Superior temporal gyrus (tissue), 1 donor: ENCODE measurements around the gene DAB2IP.
"Not testable (repeated sequence)": the region's sequence is repeated elsewhere in the genome, so short reads cannot be mapped to it uniquely, and the experiment has no call there.

Source experiments
- DNase-seq: peaks from one replicate; pipeline ENCODE4 v3.0.0-alpha.2; 2016; ENCODE audit errors: extremely low spot score

DAB2IP gene

DNA sequence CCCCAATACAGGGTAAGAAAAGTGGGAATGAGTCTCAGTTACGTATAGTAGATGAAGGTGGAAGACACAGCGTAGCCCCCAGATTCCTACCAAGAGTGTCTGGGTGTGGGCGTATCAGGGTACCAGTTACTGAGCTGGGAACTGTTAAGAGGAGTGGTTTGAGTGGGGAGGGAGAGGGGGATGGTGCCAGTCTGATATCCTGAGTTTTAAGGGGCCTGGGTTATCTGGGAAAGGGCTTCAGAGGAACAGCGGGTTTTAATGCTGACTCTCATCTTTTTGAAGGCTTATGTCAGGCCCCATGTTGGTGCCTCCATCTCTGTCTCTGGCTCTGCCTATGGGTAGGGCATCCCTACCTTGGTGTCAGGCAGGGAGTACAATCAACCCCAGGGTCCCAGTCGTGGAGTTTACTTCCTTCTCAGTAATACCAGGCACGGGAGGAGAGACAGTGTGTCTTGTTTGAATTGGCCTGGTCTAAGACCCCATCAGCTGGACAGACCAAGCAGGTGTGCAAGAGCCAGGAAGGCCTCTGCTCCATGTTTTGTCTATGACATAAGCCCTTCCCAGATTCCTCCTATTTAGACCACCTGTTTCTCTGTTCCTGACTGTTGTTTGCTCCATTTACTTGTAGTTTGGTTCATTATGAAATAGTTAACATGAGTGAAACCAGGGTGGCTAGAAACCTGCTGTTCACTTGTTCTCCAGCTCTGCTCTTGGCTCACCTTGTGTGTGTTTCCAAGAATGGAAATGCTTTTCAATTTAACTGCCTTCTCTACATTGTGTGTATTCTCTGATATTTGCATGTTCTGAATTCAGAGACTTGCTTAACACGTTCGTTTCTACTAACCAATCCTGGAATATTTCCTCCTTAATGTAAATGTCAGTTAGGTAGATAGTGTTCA lies 125.6 kb downstream of the DAB2IP start:
- peak; percentile 19 for DNase-seq

DNA sequence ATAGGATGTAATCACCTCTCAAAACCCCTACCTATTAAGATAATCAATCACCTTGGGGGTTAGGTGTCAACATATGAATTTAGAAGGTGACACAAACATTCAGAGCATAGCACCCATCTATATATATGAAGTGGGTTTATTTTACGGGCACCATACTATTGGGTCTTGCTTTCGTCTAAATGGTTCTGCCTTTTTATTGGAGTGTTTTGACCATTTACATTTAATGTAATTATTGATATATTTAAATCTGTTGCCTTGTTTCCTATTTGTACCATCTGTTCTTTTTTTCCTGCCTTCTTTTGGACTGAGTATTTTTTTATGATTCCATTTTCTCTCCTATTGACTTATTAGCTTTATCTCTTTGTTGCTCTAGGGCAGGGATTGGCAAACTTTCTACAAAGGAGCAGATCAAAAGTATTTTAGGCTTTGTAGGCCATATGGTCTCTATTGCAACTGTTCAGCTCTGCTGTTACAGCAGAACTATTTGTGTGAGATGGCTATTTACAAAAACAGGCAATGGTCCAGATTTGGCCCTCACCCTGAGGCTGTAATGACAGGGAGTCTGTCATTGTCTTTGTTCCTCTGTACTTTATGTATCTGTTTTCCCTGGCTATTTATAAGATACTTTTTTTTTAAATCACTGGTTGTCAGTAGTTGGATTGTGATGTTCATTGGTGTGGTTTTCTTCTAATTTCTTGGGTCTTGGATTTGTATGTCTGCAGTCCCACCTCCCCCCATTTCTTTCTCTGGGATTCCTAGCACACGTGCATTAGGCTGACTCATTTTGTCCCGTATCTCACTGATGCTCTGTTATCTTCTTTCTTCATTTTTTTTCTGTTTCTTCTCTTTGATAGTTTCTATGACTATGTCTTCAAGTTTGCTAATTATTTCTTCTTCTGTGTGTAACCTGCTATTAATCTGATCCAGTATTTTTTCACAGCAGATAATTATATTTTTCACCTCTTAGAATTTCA lies 127.1 kb downstream of the DAB2IP start:
- peak; percentile 66 for DNase-seq

DNA sequence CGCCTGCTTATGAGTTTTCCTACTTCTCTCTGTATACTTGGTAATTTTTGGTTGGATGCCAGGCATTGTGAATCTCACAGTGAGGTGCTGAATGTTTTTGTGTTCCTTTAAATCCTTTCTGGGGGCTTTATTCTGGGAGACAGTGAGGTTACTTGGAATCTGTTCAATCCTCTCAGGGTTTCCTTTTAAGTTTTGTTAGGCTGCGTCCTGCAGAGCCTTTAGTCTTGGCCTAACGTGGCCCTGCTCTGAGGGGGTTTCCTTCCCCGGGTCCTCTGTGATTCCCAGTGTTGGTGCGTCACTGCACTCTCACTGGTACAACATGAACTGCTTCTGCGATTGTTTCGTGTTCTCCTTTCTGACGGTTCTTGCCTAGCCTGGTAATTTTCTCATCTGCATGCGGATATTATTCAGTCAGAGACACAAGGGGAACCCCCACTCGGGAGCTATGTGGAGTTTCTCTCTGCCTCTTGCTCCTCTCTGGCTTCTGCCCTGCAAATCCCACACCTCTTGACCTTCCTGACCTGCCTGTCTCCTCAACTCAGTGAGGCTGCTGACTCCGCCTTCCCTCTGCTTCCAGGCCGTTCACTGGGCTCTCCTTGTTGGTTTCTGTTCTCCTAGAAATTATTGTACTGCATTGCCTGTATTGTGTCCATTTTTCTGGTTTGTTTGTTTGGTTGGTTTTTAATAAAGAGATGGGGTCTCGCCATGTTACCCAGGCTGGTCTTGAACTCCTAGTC lies 128.1 kb downstream of the DAB2IP start:
- DNase-seq = peak; percentile 57

DNA sequence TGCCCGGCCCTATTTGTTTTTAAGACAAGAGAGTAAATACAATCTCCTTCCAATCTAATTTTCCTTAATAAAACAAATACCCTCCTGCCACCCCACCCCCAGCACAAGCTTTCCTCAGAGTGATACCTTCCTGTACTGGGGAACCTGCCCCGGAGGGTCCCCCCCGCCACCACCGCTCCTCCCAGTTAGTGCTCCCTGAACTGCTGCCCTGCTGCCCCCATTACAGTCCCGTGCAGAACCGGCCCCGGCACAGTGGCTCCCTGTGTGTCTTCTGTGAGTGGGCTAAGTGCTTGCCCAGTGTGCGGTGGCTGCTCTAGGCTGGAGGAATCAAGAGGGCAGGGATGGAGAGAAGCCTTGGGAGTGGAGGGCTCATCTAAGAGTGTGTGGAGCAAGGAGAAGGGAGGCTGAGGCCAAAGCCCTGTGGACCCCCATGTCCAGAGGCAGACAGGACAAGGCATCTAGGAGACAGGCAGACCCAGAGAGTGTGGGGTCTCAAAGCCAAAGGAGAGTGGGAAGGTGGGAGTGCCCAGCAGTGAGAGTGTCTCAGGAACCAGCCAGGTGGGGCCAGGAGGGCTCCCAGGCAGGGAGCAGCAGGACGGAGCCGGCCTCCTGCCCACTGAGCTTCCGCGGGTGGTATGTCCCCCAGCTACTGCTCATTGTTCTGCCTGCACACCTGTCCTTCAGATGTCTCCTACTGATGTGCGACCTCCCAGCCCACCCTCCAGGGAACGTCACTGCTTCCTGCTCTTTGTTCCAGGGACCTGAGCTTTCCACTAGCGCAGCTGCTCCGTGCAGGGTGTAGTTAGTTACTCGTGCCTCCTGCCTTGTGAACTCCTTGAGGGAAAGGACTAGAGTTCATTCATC lies 129.0 kb downstream of the DAB2IP start:
- DNase-seq = no peak

DNA sequence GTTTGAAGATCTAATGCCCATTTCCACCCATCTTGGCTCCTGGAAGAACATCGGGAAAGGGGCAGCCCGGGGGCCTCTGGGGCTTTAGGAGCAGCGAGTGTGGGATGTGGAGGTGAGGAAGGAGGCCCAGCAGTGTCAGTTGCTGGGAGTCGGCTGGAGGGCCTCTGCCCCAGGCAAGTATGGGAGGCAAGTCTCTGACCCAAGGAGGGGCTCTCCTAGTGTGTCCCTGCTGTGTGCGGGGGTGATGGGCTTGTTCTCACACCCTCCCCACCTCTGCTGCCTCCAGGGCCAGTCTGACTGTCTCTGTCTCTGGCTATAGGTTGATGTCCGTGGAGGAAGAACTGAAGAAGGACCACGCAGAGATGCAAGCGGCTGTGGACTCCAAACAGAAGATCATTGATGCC lies 129.7 kb downstream of the DAB2IP start:
- no peak for DNase-seq

DNA sequence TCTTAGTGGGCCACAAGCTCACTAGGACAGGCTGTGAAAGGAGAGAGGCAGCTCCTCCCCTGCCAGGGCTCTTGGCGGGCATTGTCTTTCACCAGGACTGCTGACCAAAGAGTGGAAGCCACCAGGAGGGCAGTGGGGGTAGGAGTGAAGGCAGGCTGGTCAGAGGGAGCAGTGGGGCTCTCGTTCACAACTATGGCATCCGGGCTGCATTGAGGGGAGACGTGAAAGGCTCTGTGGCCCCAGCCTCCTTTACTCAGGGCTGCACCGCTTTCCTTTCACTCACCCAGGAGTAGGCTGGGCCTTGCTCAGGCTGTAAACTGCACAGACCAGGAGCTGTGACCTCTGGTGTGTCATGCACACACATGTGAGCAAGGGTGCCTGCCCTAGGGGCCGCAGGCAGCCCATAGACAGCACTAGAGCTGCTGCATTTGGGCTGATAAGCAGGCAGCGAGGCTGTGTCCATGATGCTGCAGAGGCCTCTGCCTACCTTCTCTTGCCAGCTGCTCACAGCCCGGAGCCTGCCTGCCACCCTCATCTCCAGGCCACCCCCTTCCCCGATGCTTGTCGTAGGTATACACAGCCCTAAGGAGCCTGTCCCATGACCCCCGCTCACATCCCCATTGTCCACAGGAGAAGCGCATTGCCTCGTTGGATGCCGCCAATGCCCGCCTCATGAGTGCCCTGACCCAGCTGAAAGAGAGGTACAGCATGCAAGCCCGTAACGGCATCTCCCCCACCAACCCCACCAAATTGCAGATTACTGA lies 130.4 kb downstream of the DAB2IP start:
- DNase-seq = no peak

DNA sequence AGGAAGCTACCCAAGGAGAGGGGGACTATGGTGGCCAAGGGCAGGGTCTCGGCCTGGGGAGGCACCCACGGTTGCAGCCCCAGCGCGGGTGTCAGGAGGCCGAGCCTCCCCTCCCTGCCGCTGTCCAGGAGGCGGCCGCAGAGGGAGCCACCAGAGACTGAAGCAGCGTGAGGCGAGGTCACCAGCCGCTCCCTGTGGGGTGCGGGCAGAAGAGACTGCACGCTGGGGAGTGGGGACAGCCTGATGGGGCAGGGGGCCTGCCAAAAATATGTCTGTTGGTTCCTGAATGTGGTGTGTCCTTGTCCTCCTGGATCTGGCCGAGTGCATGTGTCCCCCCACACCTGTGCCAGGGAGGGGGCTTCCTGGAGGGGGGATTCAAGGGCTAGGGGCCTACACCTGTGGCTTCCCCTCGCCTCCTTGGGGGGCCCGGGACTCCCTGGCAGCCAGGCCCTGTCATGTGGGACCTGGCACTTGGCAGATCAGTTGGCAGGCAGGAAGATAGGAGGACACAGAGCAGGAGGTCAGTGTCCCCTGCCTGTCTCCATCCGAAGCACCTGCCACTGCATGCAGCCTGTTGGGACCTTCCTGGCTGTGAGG lies 131.2 kb downstream of the DAB2IP start:
- no peak for DNase-seq

DNA sequence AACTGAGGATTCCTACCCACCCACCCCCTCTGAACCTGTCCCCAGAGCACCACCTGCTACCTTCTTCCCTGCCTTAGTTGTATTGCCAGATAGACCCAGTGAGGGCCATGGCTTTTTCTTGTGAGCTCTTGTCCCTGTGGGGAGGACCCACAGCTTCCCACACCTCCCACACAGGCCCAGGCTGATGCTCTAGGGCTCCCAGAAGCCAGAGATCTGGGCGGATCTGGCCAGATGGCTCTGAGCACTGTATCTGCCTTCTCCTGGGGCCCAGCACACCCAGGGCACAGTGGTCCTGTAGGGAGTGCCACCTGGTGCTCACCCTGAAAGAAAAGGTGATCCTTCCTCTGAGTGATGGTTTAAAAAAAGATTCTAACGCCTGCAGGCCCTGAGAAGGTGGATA lies 131.7 kb downstream of the DAB2IP start:
- peak; percentile 42 for DNase-seq

DNA sequence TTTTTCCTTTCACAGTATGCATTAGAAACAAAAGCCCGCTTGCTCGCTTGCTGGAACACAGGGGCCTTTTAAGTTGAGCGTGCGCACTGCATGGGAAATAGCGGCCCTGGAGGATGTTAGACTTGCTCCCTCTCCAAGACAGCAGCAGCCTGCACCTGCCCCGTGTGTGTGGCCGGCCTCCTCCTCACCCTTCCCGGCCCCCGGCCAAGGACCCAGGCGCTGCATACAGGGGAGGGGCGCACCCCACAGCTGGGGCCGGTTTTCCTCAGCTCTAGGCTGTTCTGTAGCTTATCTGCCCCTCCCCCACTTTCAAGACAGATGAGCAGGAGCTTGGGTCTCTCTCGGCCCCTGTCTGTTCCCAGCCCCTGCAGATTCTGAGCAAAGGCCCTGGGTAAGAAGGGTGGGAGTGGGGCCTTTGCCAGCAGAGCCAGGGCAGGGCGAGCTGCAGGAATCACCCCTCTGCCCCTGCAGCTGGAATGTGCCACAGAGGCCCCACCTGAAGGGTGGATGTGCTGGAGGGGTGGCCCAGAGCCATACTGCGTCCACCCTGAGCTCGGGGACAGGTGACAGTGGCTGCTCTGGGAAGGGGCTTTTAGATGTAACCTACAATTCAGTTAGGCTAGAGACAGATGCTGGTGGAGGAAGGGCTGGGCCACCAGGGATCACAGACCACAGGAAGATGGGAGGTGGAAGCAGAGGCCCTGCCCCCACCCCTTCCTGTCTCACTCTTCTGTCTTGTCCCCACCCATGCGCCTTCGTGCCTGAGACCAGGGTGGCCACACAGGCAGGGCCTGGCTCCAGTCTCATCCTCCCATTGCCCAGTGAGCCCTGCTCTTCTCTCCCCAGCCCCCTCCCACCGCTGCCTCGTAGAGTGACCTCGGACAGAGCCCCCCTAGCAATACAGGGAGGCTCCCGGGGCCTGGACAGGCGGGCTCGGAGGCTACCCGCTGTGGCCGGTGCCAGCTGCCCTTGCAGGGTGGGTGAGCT lies 132.4 kb downstream of the DAB2IP start:
- DNase-seq = no peak

DNA sequence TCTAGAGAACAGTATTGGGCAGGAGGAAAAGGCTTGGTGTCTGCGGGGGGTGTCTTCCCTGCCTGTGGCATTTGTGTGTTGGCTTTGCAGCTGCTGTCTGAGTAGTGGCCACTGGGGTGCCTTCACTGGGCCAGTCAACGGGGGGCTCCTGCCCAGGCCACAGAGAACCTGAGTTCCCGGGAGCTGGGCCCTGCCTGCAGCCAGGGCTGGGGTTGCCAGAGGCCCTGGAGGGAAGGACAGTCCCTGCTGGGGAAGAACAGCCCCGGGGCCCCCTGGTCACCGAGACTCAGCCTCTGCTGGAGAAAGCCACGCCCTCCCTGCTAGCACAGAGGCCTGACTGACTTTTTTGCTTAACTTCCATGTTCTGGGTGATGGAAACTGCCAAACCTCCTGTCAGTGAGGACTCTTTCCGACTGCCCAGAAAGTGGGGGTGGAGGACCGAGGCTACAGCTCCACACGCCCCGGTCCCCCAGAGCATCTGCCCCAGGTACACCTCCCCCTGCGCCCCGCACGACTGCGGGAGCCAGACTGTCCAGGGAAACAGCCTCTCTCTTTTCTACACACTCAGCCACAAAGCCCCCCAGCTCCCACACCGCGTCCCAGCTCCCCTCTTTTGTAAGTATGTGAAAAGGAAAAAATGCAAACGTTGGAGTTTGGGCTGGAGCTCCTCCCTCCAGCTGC lies 133.4 kb downstream of the DAB2IP start:
- no peak for DNase-seq

DNA sequence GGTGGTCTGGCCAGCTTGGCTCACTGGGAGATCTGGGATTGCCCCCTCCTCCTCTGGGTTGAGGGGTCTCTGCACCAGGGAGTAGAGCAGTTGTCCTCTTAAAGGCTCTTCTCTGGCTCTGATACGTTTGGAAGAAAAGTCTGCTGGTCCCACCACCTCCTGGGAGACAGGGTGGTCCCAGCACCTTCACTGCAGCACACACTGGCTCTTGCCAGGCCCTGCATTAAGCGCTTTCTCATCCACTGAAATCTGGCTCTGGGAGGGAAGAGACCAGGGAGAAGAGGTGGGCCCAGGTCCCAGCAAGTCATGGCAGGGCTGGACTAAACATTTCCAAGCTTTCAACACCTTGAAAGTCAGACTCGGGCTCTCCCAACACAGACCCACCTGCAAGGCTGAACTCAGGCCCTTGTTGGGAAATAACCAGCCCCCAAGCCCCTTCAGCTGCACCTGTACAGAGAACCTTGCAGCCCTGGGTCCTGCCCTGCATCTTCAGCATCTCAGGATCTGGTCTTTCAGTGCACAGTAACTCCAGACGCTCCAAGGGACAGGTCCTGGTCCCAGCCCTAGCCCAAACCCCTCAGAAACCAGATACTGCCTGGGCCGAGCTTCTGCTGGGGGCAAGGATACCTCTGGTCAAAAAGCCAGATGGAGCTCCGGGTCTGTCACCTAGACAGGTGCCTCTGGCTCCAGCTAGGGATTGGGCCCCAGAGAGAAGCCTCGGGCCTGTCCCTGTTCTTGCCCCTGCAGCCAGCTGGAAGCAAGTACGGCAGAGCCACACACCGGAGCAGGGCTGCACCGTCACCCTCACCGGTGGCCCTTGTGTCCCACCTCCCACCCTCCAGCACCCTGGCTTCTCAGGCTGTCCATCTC lies 134.5 kb downstream of the DAB2IP start:
- no peak for DNase-seq

DNA sequence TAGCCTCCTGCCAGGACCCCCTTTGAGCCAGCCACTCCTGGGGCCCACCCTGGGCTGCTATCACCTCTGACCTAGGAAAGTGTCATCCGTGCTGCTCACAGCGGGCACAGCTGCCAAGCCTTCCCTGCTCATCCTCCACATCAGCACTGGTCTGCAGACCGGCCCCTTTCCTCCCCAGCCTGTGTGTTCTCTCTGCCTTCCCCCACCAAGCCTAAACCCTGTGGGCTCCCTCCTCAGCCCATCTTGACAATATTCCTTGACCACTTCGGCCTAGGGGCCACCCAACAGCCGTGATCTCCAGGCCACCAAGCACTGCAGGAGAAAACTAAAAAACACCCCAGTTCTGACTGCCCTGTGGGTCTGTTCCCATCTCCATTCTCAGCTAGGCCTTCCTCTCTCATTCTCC lies 135.1 kb downstream of the DAB2IP start:
- no peak for DNase-seq

DNA sequence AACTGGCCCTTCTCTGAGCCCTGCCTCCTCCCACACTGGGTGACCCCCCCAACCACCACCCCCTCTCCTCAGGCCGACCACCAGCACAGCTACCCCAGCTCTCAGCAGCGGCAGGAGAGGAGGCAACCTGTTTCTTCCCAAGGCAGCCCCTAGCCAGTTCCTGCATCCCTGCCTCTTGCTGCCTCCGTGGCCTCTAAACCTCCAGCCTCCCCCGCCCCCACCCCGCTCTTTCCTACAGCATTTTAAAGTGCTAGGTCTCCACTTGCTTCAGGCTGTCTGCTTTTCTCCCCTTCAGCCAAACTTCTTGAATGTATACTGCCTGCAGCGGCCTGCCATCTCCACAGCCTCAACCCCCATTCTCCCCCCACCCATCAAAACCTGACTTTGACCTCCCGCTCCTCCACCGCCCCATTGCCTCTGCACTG lies 135.6 kb downstream of the DAB2IP start:
- no peak for DNase-seq

DNA sequence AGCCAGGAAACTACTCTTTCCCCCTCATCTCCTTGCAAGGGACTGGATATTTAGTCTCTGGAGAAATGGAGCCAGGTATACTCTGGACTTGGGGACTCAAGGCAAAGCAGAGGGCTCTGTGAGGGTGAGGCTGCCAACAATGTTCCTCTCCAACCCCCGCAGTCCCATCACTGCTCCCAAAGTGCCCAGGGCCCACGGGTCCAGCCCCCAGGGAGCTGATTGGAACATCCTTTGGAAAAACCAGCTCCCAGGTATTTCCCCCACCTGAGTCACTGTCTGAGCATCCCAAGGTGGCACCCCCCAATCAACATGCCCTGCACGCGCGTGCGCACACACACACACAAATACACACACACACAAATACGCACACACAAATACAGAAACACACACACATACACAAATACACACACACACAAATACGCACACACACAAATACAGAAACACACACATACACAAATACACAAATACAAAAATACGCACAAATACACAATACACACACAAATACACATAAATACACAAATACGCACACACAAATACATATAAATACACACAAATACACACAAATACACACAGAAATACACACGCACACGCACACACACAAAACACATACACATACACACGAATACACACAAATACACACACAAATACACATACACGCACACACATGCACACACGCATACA lies 137.4 kb downstream of the DAB2IP start:
- DNase-seq = no peak

DNA sequence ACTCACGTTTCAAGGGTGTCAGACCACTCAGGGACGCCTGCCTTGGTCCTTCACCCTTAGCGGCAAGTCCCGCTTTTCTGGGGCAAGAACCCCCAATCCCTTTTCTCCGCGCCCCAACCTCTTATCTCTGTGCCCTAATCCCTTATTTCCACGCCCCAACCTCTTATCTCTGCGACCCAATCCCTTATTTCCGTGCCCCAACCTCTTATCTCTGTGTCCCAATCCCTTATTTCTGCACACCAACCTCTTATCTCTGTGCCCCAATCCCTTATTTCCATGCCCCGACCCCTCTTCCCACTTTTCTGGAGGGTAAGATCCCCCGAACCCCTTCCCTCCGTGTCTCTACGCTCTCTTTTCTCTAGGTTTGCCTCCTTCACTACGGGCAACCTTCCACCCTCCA lies 139.4 kb downstream of the DAB2IP start:
- no peak for DNase-seq

DNA sequence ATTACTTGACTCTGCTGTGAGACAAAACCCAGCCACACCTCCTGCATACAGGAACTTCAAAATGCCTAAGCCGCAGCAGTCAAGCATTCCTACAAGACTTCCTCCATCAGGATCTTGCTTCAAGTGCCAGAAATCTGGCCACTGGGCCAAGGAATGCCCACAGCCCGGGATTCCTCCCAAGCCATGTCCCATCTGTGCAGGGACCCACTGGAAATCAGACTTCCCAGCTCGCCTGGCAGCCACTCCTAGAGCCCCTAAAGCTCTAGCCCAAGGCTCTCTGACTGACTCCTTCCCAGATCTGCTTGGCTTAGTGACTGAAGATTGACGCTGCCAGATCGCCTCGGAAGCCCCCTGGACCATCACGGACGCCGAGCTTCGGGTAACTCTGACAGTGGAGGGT lies 141.0 kb downstream of the DAB2IP start:
- not testable (repeated sequence) for DNase-seq
